Neuronal stem cell (in vitro differentiated cells): ENCODE data around the gene PPP1R7.

ENCODE experiments used
- DNase-seq: peaks from one replicate; pipeline ENCODE4 v3.0.0-alpha.2; 2013; ENCODE audit warnings: low spot score
- H2AFZ ChIP-seq: one replicate; pipeline ENCODE4 v1.6.1; 2013; ENCODE audit warnings: mild to moderate bottlenecking, low read length, inconsistent platforms
- H2AK5ac ChIP-seq: 2 replicates; pipeline ENCODE4 v1.6.1; 2013; ENCODE audit warnings: low read depth, mild to moderate bottlenecking, inconsistent platforms, low read length, moderate library complexity, mixed read lengths
- H2BK120ac ChIP-seq: 2 replicates; pipeline ENCODE4 v1.6.1; 2013; ENCODE audit warnings: low read depth, mild to moderate bottlenecking, inconsistent platforms, low read length, moderate library complexity, mixed read lengths
- H2BK12ac ChIP-seq: one replicate; pipeline ENCODE4 v1.6.1; 2013; ENCODE audit warnings: low read length, inconsistent platforms
- H2BK15ac ChIP-seq: 2 replicates; pipeline ENCODE4 v1.6.1; 2013; ENCODE audit warnings: mild to moderate bottlenecking, low read length, inconsistent platforms, mixed read lengths
- H2BK5ac ChIP-seq: one replicate; pipeline ENCODE4 v1.6.1; 2013; ENCODE audit warnings: inconsistent platforms, mild to moderate bottlenecking, low read length, moderate library complexity
- H3K14ac ChIP-seq: one replicate; pipeline ENCODE4 v1.6.1; 2013; ENCODE audit warnings: low read length, inconsistent platforms
- H3K18ac ChIP-seq: 2 replicates; pipeline ENCODE4 v1.6.1; 2013; ENCODE audit warnings: low read length, inconsistent platforms
- H3K23ac ChIP-seq: 2 replicates; pipeline ENCODE4 v1.6.1; 2013; ENCODE audit warnings: low read depth, mild to moderate bottlenecking, mixed read lengths, low read length, inconsistent platforms; ENCODE audit not compliant: poor library complexity
- H3K27ac ChIP-seq: replicated peaks from 3 replicates; pipeline ENCODE4 v1.5.1; 2013; ENCODE audit warnings: low read length, inconsistent platforms
- H3K27me3 ChIP-seq, 3 experiments: 2 replicates each; pipeline ENCODE4 v1.6.1; 2013; ENCODE audit warnings: low read length in 3 of 3, mild to moderate bottlenecking in 2 of 3, inconsistent platforms in 1 of 3, low read depth in 1 of 3, mixed read lengths in 1 of 3, moderate library complexity in 1 of 3; ENCODE audit not compliant: control insufficient read depth in 3 of 3, insufficient read depth in 3 of 3
- H3K36me3 ChIP-seq, 2 donors: replicated peaks in 1 of 2; 2 replicates each; pipeline ENCODE4 v1.6.1; 2013; ENCODE audit warnings: low read length in 2 of 2; ENCODE audit not compliant: control insufficient read depth in 2 of 2, insufficient read depth in 2 of 2
- H3K4ac ChIP-seq: 2 replicates; pipeline ENCODE4 v1.6.1; 2013; ENCODE audit warnings: inconsistent platforms, mild to moderate bottlenecking, low read length, moderate library complexity
- H3K4me1 ChIP-seq, 2 donors: 1 replicate in 1 of 2; 2 replicates in 1 of 2; pipeline ENCODE4 v1.6.1; 2013; ENCODE audit warnings: low read length in 2 of 2, low read depth in 1 of 2; ENCODE audit not compliant: control insufficient read depth in 2 of 2, insufficient read depth in 1 of 2
- H3K4me2 ChIP-seq: one replicate; pipeline ENCODE4 v1.6.1; 2013; ENCODE audit warnings: mild to moderate bottlenecking, low read length, inconsistent platforms; ENCODE audit not compliant: insufficient read depth, poor library complexity, severe bottlenecking
- H3K4me3 ChIP-seq, 2 donors: 2 replicates each; pipeline ENCODE4 v1.5.1; 2013; ENCODE audit warnings: low read length in 2 of 2, mild to moderate bottlenecking in 2 of 2, inconsistent platforms in 1 of 2, moderate library complexity in 1 of 2
- H3K79me1 ChIP-seq: one replicate; pipeline ENCODE4 v1.6.1; 2013; ENCODE audit warnings: low read depth, mild to moderate bottlenecking, inconsistent platforms, low read length, moderate library complexity
- H3K9ac ChIP-seq: one replicate; pipeline ENCODE4 v1.6.1; 2013; ENCODE audit warnings: mild to moderate bottlenecking, low read depth, low read length, inconsistent platforms; ENCODE audit not compliant: poor library complexity
- H3K9me3 ChIP-seq, 2 donors: replicated peaks in 1 of 2; 2 replicates each; pipeline versions ENCODE3 to v1.6.1; 2013; ENCODE audit warnings: low read length in 2 of 2, mild to moderate bottlenecking in 2 of 2, inconsistent platforms in 1 of 2, low read depth in 1 of 2, mixed read lengths in 1 of 2, moderate library complexity in 1 of 2; ENCODE audit not compliant: control insufficient read depth in 2 of 2, insufficient read depth in 1 of 2
- H4K8ac ChIP-seq: one replicate; pipeline ENCODE4 v1.6.1; 2013; ENCODE audit warnings: low read depth, mild to moderate bottlenecking, inconsistent platforms, low read length, moderate library complexity
- H4K91ac ChIP-seq: one replicate; pipeline ENCODE4 v1.6.1; 2013; ENCODE audit warnings: low read length, low read depth, mild to moderate bottlenecking, inconsistent platforms; ENCODE audit not compliant: poor library complexity
- WGBS, 2 donors: extraction: QIAGEN DNeasy Blood & Tissue Kit; methylation state at CpG; one replicate each; pipeline ENCODE4 v1.1.7; 2013; ENCODE audit warnings: missing lambda C conversion rate in 2 of 2, mixed read lengths in 1 of 2; ENCODE audit not compliant: insufficient read length in 2 of 2, insufficient replicate concordance in 1 of 2; ENCODE audit errors: extremely low coverage in 2 of 2; 5-methylcytosine and 5-hydroxymethylcytosine counted together

The PPP1R7 gene

DNA sequence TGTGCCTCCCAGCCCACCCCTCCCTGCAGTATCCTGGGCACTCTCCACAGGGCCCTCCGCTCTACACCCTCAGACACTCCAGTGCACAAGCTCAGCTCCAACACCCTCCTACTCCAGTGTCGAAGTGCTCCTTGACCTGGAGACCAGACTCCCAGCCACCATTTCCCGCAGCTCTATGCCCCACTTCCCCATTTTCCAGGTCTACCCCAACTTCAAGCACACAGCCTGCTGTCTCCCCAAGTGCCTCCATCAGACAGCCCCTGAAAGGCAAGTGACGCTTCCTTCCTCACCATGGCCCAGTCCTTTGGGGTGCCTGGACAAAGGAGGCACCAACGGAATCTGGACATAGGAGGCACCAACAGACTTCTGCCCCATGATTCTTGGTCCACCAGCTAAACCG, 8.2 kb upstream of the PPP1R7 start:
- Histone ChIP-seq H4K8ac (no peak overlapping the region), H2BK12ac (no peak overlapping the region), H3K14ac (no peak overlapping the region), H2AFZ (no peak overlapping the region), H3K79me1 (peaks cover 8% of the 10 kb centered on the region), H3K23ac (no peak overlapping the region), H3K9ac (no peak overlapping the region), H3K4ac (no peak overlapping the region), H3K18ac (peak overlapping the region; percentile 32), H3K9me3 (no peaks in the 10 kb centered on the region), H2BK15ac (no peak overlapping the region), H2BK5ac (no peak overlapping the region), H3K36me3 (peaks cover 13 to 67% of the 10 kb centered on the region in 2 donors), H3K4me1 (no peaks in the 10 kb centered on the region), H4K91ac (no peak overlapping the region), H3K27ac (no peak overlapping the region), H3K4me3 (peak overlapping the region in 1 of 2 donors; percentile 4), H3K4me2 (no peak overlapping the region), H2AK5ac (no peak overlapping the region), H3K27me3 (no peaks in the 10 kb centered on the region), H2BK120ac (no peak overlapping the region)
- WGBS, 2 donors: no CpG with 5 or more reads among the region's 6 CpGs
- DNase-seq: no peak

DNA sequence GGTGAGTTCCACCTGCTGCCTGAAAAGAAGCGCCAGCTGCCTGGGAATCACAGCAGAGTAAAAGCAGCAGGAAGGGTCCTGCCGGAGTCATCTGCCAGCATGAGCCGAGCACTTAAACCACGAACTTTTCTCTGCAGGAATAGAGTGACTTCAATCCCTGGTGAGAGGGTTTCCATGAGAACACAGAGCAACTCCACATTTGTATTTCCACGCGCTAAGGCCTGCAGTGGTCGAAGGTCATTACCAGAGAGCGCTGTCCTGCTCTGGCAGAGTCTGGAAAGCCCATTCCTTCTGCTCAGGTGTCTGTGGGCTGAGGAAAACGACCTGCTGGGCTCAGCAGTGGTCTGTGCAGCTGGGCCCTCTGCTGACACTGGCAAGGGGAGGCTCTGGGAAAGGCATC, 7.7 kb upstream of the PPP1R7 start:
- H2BK15ac ChIP-seq: no peak overlapping the region
- H2BK5ac ChIP-seq: no peak overlapping the region
- no peak overlapping the region for H3K4me2 ChIP-seq
- DNase-seq: no peak
- H3K27ac ChIP-seq: no peak overlapping the region
- peak overlapping the region in 1 of 2 donors; percentile 46 for H3K4me3 ChIP-seq
- peaks cover 13 to 62% of the 10 kb centered on the region in 2 donors for H3K36me3 ChIP-seq
- no peak overlapping the region for H2AFZ ChIP-seq
- WGBS, 2 donors: no CpG with 5 or more reads among the region's 9 CpGs
- no peaks in the 10 kb centered on the region for H3K9me3 ChIP-seq
- H3K23ac ChIP-seq: no peak overlapping the region
- no peak overlapping the region for H4K91ac ChIP-seq
- H3K4ac ChIP-seq: no peak overlapping the region
- H3K9ac ChIP-seq: no peak overlapping the region
- no peak overlapping the region for H3K18ac ChIP-seq
- H3K4me1 ChIP-seq: no peaks in the 10 kb centered on the region
- H3K27me3 ChIP-seq: no peaks in the 10 kb centered on the region
- H3K14ac ChIP-seq: no peak overlapping the region
- H4K8ac ChIP-seq: no peak overlapping the region
- H2AK5ac ChIP-seq: no peak overlapping the region
- peaks cover 8% of the 10 kb centered on the region for H3K79me1 ChIP-seq
- no peak overlapping the region for H2BK120ac ChIP-seq
- no peak overlapping the region for H2BK12ac ChIP-seq

- peaks cover 0 to 6% (median 0%) of the 10 kb centered on the region in 3 experiments for H3K27me3 ChIP-seq
- no peak overlapping the region for H4K91ac ChIP-seq
- H2BK5ac ChIP-seq: no peak overlapping the region
- H3K9me3 ChIP-seq: no peaks in the 10 kb centered on the region
- no peak overlapping the region for H3K14ac ChIP-seq
- peaks cover 4% of the 10 kb centered on the region for H3K79me1 ChIP-seq
- H2BK15ac ChIP-seq: no peak overlapping the region
- no peak overlapping the region for H3K4me2 ChIP-seq
- WGBS, 2 donors: no CpG with 5 or more reads among the region's 4 CpGs
- no peak overlapping the region for H3K4ac ChIP-seq
- H4K8ac ChIP-seq: no peak overlapping the region
- H3K4me3 ChIP-seq: no peak overlapping the region
- DNase-seq: no peak
- H2AFZ ChIP-seq: no peak overlapping the region
- H2AK5ac ChIP-seq: no peak overlapping the region
- H2BK12ac ChIP-seq: no peak overlapping the region
- no peak overlapping the region for H3K23ac ChIP-seq
- no peak overlapping the region for H3K18ac ChIP-seq
- H3K4me1 ChIP-seq: peaks cover 11 to 15% of the 10 kb centered on the region in 2 donors
- peaks cover 2 to 27% of the 10 kb centered on the region in 2 donors for H3K36me3 ChIP-seq
- H2BK120ac ChIP-seq: no peak overlapping the region
- H3K27ac ChIP-seq: no peak overlapping the region
- no peak overlapping the region for H3K9ac ChIP-seq
Observed at GRCh38 chr2:241146286-241146685, 4.0 kb upstream of the PPP1R7 start.

DNA sequence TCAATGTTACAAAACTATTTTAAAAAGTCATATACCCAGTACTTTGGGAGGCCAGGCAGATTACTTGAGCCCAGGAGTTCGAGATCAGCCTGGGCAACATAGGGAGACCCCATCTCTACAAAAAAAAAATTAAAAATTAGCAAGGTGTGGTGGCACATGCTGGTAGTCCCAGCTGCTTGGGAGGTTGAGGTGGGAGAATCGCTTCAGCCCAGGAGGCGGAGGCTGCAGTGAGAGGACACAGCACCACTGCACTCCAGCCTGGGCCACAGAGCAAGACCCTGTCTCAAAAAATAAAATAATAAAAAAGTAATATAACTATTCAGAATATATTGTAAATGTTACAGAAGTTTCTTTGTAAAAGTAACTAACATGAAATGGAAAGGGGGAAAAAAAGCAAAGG, 2.9 kb upstream of the PPP1R7 start:
- H3K18ac ChIP-seq: no peak overlapping the region
- no peak for DNase-seq
- H3K23ac ChIP-seq: no peak overlapping the region
- no peak overlapping the region for H3K9ac ChIP-seq
- H4K91ac ChIP-seq: no peak overlapping the region
- H2BK5ac ChIP-seq: no peak overlapping the region
- H3K79me1 ChIP-seq: peaks cover 3% of the 10 kb centered on the region
- no peak overlapping the region for H2BK15ac ChIP-seq
- H2BK120ac ChIP-seq: no peak overlapping the region
- H3K27me3 ChIP-seq: peaks cover 0 to 6% (median 0%) of the 10 kb centered on the region in 3 experiments
- no peak overlapping the region for H2BK12ac ChIP-seq
- H3K4me2 ChIP-seq: no peak overlapping the region
- no peak overlapping the region for H2AFZ ChIP-seq
- H3K9me3 ChIP-seq: no peaks in the 10 kb centered on the region
- H3K4me1 ChIP-seq: peaks cover 12 to 16% of the 10 kb centered on the region in 2 donors
- WGBS, 2 donors: no CpG with 5 or more reads among the region's 3 CpGs
- H3K4ac ChIP-seq: no peak overlapping the region
- no peak overlapping the region for H2AK5ac ChIP-seq
- no peak overlapping the region for H3K14ac ChIP-seq
- H3K27ac ChIP-seq: no peak overlapping the region
- peaks cover 2 to 17% of the 10 kb centered on the region in 2 donors for H3K36me3 ChIP-seq
- no peak overlapping the region for H3K4me3 ChIP-seq
- no peak overlapping the region for H4K8ac ChIP-seq
